GM20000 (cell line): Measurements from ENCODE around the gene FRMD4A.

Experiments used
- DNase-seq: peaks from one replicate; pipeline ENCODE4 v3.0.0; 2012; ENCODE audit warnings: low spot score
- CTCF ChIP-seq: IDR thresholded peaks from 2 replicates; pipeline ENCODE4 v1.5.1; 2012; ENCODE audit warnings: mild to moderate bottlenecking, control low read depth; ENCODE audit errors: extremely low read depth, missing control alignments

The FRMD4A gene

GRCh38 chr10:13816195-13816925, 514.4 kb downstream of the FRMD4A start:
- no peak for TF ChIP-seq CTCF
- DNase-seq = no peak

GRCh38 chr10:13815756-13816155, 515.0 kb downstream of the FRMD4A start:
- TF ChIP-seq CTCF = no peak
- no peak for DNase-seq

GRCh38 chr10:13813550-13813949, 517.2 kb downstream of the FRMD4A start:
- no peak for TF ChIP-seq CTCF
- no peak for DNase-seq

GRCh38 chr10:13812804-13813203, 517.9 kb downstream of the FRMD4A start:
- no peak for DNase-seq
- TF ChIP-seq CTCF = no peak

- no peak for TF ChIP-seq CTCF
- DNase-seq = no peak
Measured at GRCh38 chr10:13810568-13810967, 520.2 kb downstream of the FRMD4A start.

GRCh38 chr10:13809427-13809826, 521.3 kb downstream of the FRMD4A start:
- no peak for DNase-seq
- TF ChIP-seq CTCF = no peak

- no peak for DNase-seq
- no peak for TF ChIP-seq CTCF
Measured at GRCh38 chr10:13808556-13809391, 522.0 kb downstream of the FRMD4A start.
